Neural cell (in vitro differentiated cells): ENCODE measurements around the gene ACSL6.

Source experiments
- EZH2 ChIP-seq: fragments of 200-600, 300-800 bp; shearing (Covaris generic), sonication (generic); IDR thresholded peaks from 2 replicates; pipeline ENCODE4 v1.6.1; 2014; ENCODE audit warnings: antibody characterized with exemption, low read length, borderline replicate concordance, mild to moderate bottlenecking; ENCODE audit not compliant: insufficient read depth, poor library complexity, severe bottlenecking
- MXI1 ChIP-seq: fragments of 450-650 bp; conservative IDR thresholded peaks from 2 replicates; pipeline ENCODE4 v1.6.1; 2014; ENCODE audit warnings: antibody characterized with exemption, mild to moderate bottlenecking; ENCODE audit not compliant: poor library complexity, severe bottlenecking
- POLR2AphosphoS5 ChIP-seq: IDR thresholded peaks from 2 replicates; pipeline ENCODE4 v1.6.1; 2012
- SMC3 ChIP-seq: fragments of 450-650 bp; conservative IDR thresholded peaks from 2 replicates; pipeline ENCODE4 v1.6.1; 2014; ENCODE audit warnings: antibody characterized with exemption, mild to moderate bottlenecking, moderate library complexity; ENCODE audit not compliant: poor library complexity
- TAF1 ChIP-seq: IDR thresholded peaks from 2 replicates; pipeline ENCODE4 v1.6.1; 2012; ENCODE audit warnings: low read depth
- TF ChIP-seq, protein P1 (sequence below): fragments of 450-650 bp; IDR thresholded peaks from 2 replicates; pipeline ENCODE4 v1.5.1; 2014; ENCODE audit warnings: antibody characterized with exemption, mild to moderate bottlenecking, moderate library complexity; ENCODE audit not compliant: poor library complexity, severe bottlenecking
- TF ChIP-seq, protein P2 (sequence below): IDR thresholded peaks from 2 replicates; pipeline ENCODE4 v1.6.1; 2012; ENCODE audit warnings: borderline replicate concordance

DNA sequence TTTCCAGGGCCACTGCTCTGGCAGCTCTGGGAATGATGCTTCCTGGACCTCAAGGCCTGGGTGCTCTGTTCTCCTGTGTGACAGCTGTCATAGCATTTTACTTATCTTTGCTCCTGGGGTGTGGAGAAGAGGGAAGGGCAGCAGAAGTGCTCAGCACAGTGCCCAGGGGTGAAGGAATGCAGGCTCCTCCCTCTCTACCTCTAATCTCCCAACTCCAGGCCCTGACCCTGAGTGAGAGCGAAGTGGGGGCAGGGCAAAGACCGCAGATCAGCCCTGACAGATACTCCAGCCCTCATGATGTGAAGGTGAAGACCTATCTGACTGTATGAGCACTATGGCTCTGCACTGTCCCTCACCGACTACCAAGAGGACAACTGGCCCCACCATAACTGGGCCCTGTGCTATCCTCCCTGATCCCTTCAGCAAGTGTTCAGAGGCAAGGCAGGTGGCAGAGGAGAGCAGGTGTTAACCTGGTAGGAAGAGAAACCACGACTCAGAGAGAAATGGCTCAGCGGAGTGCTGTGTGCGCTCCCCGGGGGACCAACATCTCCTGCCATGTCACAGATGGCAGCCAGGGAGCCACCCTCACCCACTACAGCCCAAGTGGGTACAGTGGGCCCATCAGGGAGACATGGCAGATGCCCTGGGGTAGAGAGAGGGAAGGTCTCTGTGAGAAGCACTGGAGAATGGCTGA, 16.8 kb downstream of the ACSL6 start:
- TF ChIP-seq, protein P1, sequence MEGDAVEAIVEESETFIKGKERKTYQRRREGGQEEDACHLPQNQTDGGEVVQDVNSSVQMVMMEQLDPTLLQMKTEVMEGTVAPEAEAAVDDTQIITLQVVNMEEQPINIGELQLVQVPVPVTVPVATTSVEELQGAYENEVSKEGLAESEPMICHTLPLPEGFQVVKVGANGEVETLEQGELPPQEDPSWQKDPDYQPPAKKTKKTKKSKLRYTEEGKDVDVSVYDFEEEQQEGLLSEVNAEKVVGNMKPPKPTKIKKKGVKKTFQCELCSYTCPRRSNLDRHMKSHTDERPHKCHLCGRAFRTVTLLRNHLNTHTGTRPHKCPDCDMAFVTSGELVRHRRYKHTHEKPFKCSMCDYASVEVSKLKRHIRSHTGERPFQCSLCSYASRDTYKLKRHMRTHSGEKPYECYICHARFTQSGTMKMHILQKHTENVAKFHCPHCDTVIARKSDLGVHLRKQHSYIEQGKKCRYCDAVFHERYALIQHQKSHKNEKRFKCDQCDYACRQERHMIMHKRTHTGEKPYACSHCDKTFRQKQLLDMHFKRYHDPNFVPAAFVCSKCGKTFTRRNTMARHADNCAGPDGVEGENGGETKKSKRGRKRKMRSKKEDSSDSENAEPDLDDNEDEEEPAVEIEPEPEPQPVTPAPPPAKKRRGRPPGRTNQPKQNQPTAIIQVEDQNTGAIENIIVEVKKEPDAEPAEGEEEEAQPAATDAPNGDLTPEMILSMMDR = no peak
- TF ChIP-seq POLR2AphosphoS5 (no peak), EZH2 (no peak), TAF1 (no peak), MXI1 (no peak), SMC3 (no peak)
- TF ChIP-seq, protein P2, sequence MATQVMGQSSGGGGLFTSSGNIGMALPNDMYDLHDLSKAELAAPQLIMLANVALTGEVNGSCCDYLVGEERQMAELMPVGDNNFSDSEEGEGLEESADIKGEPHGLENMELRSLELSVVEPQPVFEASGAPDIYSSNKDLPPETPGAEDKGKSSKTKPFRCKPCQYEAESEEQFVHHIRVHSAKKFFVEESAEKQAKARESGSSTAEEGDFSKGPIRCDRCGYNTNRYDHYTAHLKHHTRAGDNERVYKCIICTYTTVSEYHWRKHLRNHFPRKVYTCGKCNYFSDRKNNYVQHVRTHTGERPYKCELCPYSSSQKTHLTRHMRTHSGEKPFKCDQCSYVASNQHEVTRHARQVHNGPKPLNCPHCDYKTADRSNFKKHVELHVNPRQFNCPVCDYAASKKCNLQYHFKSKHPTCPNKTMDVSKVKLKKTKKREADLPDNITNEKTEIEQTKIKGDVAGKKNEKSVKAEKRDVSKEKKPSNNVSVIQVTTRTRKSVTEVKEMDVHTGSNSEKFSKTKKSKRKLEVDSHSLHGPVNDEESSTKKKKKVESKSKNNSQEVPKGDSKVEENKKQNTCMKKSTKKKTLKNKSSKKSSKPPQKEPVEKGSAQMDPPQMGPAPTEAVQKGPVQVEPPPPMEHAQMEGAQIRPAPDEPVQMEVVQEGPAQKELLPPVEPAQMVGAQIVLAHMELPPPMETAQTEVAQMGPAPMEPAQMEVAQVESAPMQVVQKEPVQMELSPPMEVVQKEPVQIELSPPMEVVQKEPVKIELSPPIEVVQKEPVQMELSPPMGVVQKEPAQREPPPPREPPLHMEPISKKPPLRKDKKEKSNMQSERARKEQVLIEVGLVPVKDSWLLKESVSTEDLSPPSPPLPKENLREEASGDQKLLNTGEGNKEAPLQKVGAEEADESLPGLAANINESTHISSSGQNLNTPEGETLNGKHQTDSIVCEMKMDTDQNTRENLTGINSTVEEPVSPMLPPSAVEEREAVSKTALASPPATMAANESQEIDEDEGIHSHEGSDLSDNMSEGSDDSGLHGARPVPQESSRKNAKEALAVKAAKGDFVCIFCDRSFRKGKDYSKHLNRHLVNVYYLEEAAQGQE = no peak
